ENCODE data around the gene NPS.

The NPS gene

DNA sequence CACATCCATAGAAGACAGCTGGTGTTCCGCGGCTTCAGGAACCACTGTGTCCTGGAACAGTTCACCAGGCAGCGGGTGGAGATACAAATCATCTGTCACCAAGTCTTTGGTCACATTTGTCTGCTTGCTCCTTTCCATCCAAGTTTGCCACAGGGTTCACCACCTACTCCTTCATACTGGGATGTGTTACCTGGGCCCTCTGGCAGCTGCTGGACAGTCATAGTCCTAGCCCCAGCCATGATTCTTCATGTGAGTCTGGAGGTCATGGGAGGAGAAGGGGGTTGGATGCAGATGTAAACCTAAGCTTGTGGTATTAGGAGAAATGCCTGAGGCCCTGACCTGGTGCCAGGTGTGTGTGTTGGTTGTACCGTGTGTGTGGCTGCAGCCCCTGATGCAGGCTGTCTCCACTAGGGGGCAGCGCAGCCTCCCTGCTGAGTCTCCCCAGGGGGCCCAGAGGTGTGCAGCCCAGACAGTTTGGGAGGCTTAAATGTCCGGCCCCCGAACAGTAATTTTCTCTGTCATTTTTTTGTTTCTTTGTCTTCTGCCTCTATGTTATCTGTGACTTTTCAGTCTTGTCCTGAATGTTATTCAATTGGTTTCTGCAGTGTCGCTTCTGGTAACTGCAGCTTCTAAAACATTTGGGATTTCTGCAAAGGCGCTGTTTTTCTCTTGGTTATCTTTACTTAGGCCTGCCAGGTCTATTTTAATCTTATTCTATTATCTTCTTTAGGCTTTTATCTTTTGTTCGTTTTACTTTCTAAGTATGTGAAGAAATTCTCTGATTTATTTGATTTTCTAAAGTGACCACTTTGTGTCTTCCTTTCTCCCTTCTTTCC, 14.8 kb downstream of the NPS start:
- no peak for DNase-seq

DNA sequence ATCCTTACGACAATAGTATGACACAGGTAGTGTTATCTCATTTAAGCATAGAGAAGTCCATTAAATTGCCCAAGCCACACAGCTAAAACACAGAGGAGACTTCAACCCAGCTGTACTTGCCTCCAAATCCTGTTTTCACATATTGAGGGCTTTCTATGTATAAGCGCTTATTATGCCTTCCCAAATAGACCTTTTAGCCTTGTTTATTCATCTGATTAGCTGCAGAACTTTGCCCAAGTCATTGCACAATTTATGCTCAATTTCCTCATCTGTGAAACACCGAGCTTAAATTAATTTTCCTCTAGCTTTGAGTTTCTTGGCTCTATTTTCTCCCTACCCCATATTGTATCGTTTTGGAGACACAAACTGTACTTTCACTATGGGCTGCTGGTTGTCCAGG, 15.5 kb downstream of the NPS start:
- DNase-seq: no peak

DNA sequence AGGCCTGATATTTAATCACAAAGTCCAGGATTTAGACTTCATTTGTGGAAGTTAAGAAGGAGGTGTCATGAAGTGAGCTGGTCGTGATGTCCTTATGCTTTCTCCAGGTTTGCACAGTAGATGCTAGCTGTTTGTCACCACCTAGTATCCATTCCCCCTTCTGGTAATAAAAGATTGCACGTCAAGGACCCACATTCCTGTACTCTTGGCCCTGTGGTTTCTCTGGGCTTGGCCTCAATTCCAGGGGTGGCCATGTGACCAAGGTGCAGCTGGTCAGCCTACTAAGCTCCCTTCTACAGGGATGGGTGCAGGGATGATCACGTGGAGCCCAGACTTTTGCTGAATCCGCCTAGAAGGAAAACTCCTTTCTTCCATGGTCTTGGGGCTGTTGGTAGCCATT, 16.5 kb downstream of the NPS start:
- DNase-seq: no peak

DNA sequence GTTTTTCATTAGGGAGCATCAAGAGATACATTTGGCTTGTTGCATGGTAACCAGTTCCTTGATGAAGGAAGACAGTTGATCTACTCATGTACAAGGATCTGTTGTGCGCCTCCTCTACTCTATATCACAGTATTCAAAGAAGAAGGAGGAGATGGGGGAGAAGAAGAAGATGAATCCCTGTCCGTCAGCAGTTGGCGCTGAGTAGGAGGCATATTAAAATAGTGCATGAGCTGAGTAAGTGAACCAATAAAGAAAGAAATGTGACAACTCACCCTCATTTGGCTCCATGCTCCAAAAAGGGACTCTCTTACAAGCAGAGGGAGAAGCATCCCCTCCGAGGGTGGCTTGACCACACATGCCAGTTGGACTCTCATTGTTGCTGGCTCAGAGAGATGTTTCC, 20.1 kb downstream of the NPS start:
- DNase-seq: no peak

DNA sequence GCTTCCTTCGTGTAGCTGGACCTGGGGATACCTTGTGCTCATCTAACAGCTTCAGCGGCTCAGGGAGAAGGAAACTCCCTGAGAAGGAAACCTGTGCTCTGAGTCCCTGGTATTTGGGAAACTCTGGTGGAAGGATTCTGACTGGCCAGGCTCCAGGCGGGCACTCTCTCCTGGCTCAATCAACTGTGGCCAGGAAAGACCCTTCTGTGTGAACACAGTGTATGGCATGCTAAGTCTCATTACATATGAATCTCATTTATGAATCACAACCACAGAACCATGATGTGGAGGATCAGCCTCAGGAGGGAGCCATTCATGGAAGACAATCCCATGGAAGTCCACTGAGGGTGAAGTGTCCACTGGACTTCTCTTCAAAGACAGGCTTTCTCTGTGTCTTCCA, 20.9 kb downstream of the NPS start:
- DNase-seq: no peak

DNA sequence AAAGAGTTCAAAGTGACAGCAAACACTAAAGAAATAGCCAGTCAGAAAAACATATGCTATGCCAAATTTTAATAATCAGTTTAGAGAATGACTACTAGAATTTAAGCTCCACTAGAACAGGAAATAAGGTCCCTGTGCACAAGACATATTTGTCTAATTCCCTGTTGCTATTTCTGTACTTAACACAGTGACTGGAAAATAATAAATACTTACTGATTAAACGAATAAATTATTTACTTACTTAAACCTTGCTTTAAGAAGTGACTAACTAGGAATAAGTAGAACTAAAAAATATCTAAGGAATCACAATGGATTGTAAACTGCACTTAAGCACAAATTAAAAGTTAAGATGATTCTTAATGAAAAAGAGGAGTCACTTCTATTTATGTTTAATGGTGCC, 22.3 kb downstream of the NPS start:
- no peak for DNase-seq

DNA sequence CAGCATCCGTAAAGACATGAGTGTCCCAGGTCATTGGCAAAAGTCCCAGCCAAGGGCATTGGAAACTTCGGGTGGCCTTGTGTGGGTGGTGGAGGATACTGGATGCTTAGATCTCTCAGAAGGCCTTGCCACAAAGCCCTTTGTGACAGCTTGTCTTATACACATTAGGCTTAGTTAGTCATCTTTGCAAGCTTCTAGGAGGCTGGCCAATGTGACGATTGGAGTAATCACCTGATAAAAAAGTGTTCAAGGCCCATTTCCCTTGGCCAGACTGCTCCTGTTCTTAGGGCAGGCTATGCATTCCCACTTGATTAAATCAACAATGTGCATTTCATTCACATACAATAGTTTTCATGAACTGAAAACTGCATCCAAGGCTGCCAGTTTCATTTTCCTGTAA, 26.9 kb downstream of the NPS start:
- DNase-seq: no peak

DNA sequence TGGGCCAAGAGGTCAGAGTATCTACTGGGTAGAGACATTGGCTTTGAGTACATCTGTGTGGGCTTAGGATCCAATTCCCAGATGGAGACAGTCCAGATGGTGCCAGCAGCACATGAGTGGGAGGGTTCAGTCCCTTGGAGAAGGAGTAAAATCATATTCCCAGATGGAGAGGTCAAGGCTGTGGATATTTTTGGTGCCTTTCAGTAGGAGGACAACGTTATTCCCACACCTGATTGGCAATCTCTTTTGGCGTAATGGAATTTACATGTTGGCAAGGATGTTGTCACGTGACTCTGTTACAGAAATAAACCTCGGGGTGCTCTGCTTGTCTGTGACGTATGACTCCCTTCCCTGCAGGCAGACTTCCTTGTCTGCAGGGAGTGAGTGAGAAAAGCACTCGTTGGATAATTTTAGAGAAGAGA, 27.6 kb downstream of the NPS start:
- no peak for DNase-seq

DNA sequence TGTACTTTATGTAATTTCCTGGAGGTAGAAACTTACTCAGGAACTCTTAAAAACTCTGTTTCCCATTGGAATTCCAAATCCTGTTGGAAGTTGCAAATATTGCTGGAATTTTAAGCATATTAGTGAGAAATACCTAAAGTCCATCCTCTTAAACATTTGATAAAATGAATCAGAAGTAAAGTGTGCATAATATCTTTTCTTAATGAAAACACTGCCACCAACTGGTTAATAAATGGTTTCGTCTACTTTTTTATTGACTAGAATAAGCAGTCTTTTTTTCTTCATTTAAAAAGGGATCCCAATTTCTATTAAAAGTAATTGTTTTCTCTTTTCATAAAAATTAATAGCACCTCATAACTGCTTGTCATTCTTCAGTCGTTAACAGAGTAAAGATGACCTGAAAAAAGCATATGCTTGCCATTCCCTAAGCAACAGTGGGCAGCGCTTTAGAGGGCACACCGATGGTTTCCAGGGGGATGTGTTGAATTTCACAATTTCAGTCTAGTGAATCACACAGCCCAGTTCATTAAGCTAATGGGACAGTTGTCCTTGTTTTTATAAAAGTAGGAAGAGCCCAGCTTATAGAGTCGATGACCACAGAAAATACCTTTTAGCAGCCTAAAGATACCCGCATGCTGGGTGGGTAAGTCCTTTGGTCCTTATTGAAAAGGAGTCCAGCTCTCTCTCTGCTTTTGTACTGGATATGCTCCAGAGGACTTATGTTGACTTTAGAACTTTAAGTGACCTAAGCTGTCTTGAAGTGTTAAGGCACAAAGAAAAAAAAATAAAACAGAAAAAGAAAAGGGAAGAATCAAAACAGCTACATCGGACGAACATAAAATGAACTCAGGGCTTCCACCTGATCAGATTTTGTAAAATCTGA, 28.5 kb downstream of the NPS start:
- DNase-seq: no peak

DNA sequence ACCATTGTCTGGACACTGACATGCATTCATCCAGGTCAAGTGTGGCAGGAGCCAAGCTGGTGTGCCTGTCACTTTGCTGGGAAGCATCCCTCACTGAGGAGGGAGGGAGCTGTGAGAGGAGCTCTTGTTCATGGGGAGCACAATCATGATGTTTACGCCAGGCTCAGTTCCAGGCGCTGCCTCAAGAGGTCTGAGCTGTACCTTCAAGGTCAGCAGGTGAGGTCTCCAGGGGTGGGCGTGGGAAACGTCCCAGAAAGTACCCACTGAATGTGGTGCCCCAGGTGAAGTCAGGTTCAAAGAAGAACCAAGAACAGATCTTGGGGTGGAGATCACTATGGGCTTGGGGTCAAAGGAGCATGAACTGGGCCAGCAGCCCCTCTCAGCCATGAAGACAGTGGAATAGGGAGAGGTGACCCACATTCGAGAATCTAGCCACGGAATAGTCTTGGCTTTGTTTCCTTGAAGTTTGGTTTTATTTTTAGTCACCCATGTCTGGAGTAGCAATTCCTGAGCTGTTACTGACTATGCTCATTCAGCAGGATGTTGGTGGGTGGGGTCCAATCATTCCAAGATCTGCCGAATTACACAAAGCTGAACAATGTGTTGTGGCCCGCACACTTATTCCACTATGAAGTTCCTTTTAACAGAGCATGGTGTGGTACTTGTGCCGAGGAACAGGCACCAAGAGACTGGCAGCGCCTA, 29.3 kb downstream of the NPS start:
- DNase-seq: no peak

DNA sequence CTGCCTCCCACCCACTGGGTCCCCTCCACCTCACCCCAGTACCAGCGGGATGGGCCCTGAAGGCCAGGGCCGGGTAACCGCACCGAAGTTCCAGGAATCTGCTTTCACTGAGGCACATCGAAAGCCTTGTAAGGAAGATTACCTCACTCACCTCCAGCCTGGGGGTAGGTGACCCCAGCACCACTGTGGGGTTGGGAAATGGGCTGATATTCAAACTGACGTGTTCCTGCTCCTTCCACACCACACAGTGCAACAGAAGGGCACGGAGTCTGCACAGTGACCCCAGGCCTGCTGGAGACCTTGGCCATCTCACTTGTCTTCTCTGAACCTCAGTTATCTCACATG, 29.8 kb downstream of the NPS start:
- no peak for DNase-seq

DNA sequence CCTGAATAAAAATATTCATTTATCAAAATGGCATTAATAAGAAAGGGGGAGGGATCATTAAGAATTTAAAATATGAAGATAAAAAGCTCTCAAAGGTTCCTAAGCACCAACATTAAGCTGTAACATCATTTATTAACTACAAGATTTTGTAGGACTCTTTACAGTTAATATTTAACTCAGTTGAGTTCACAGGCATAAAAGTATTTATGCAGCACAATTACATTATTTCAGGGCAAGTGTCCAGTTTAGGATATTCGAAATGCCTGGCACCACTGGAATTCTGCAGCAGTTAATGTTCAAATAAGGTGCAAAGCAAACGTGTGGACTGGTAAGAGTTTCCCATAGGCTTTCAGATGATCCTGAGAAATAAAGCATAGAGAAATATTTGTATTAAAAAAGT, 30.5 kb downstream of the NPS start:
- no peak for DNase-seq

DNA sequence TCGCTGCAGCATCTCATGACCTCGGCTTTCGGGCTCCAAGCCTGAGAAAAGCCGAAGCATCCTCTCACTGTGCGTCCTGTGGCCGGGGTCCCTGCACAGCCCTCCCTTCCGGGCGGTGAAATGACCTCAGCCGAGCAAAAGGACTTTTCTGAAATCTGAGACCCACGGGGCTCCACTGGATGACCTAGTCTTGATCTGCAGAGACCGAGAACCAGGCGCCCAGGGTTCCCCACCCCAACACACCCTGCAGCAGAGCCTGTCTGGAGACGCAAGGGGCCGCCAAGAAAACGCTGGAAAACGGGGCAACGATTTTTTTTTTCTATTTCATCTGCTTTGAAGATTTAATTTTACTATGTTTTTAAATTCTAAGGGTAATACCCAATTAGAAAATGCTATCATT, 31.7 kb downstream of the NPS start:
- no peak for DNase-seq

DNA sequence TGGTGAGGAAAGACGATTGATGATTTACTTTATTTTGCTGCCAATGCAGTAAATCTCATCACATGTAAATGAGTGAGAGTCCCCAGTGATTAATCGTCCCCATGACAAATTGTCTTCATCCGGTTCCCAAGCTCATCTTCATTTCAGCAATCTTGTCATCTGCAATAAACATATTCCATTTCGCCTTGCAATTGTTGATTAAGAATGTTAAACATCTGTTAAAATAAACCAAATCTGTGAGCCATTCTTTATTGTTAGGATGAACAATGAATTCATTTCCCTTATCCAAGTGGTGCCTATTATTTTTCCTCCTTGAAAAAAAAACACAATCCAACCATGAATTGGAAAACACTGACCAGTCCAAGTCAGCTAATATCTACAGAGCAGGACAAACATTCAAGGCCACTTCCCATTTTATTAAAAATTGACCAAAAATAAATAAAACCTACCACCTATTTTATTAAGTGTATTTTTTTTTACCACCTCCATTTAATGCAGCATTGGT, 36.5 kb downstream of the NPS start:
- DNase-seq: no peak

DNA sequence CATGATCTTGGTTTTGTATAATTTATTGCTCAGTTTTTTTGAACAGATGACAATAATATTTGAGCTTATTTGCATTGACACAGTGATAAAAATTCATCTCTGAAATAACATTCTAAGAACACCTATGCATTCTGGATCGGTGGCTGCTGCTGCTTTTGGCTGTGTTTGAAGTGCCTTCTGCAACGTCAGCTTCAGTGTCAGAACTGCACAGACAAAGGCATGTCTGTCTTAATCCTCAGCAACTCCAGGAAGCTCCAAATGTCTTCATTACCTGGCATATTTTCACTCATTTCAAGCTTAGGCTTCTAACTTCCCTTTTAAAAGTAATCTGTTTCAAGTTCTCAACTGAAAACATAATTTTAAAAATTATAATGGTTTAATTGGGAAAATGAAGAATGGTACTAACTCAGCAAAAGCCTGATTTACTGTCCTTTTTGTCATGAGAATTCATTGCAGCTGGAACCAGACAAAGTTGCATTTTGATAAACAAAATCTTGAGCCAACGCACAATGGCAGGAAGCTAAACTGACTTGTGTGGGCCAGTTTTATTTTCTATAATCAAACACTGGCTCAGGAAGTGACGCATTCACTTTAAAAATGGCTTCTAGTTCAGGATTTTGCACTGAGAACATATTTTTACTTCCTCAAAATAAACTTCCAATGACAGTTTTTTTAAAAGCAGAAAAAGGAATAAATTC, 38.7 kb downstream of the NPS start:
- DNase-seq: no peak

DNA sequence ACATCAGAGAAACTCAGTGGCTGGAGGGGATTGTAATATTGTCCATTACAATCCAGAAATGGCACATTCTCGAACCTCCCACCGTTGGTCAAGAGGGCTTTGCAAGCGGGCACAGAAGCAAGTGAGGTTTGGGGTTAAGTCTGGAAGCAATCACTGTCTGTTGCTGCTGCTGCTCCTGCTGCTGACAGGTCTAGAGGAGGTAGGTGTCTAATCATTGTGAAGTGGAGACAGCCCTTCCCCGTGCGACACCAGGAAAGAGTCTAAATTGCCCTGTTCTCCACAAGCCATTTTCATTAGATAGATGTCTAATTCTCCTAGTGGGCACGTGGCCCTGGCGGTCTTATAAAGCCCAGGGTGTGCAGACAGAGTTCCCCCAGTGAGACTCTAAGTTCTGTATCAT, 43.5 kb downstream of the NPS start:
- DNase-seq: no peak

DNA sequence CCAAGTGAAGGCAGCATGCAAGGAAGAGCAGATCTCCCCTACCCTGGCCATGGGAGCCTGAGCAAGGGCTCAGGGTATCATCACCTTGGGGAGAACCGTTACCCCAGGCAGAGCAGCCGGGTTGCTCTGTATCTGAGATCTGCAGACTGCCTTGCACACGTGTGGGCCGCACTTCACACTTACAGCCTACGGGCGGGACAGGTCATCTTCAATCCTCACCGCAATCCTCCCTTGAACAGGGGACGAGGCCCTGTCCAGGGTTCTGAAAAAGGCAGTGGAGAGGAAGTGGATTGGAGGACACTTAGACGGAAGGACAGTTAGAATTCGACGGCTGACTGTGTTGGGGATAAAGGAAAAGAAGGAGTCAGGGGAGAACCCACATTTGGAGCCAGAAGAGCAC, 51.4 kb downstream of the NPS start:
- no peak for DNase-seq

Data from cortex of kidney (tissue), 1 donor.